ENCODE measurements around the gene RIMBP2.

Gene RIMBP2

GRCh38 chr12:130454296-130454695 lies 261.8 kb downstream of the RIMBP2 start:
- FAIRE-seq: no peak
- DNase-seq (ENCODE audit: insufficient read length, low spot score): no peak

- FAIRE-seq (no peak), DNase-seq (ENCODE audit: insufficient read length, low spot score) (no peak)
These were observed 263.6 kb downstream of the RIMBP2 start for GRCh38 chr12:130452546-130452945.

GRCh38 chr12:130451001-130451930 lies 264.8 kb downstream of the RIMBP2 start:
- no peak for FAIRE-seq

GRCh38 chr12:130449291-130449690 lies 266.8 kb downstream of the RIMBP2 start:
- DNase-seq (ENCODE audit: insufficient read length, low spot score) (no peak), FAIRE-seq (no peak)

More at GRCh38 chr12:130451001-130451930, 264.8 kb downstream of the RIMBP2 start:
- DNase-seq (ENCODE audit: insufficient read length, low spot score): no peak

- DNase-seq (ENCODE audit: insufficient read length, low spot score) (no peak), FAIRE-seq (no peak)
These were observed 267.9 kb downstream of the RIMBP2 start for GRCh38 chr12:130448044-130448821.

- FAIRE-seq (no peak), DNase-seq (ENCODE audit: insufficient read length, low spot score) (no peak)
These were observed 268.5 kb downstream of the RIMBP2 start for GRCh38 chr12:130447655-130447965.

- no peak for FAIRE-seq
These were observed 269.0 kb downstream of the RIMBP2 start for GRCh38 chr12:130446846-130447654.

GRCh38 chr12:130444986-130445385 lies 271.1 kb downstream of the RIMBP2 start:
- FAIRE-seq: no peak
- DNase-seq (ENCODE audit: insufficient read length, low spot score): no peak

More at GRCh38 chr12:130446846-130447654, 269.0 kb downstream of the RIMBP2 start:
- DNase-seq (ENCODE audit: insufficient read length, low spot score): no peak

- FAIRE-seq (no peak), DNase-seq (ENCODE audit: insufficient read length, low spot score) (no peak)
These were observed 272.0 kb downstream of the RIMBP2 start for GRCh38 chr12:130444061-130444460.

GRCh38 chr12:130441771-130442760 lies 274.0 kb downstream of the RIMBP2 start:
- DNase-seq (ENCODE audit: insufficient read length, low spot score) (no peak), FAIRE-seq (no peak)

- FAIRE-seq (no peak), DNase-seq (ENCODE audit: insufficient read length, low spot score) (no peak)
These were observed 275.6 kb downstream of the RIMBP2 start for GRCh38 chr12:130440411-130441080.

GRCh38 chr12:130439250-130439649 lies 276.8 kb downstream of the RIMBP2 start:
- DNase-seq (ENCODE audit: insufficient read length, low spot score) (no peak), FAIRE-seq (peak; percentile 89)

- no peak for DNase-seq (ENCODE audit: insufficient read length, low spot score)
- no peak for FAIRE-seq
These were observed 277.4 kb downstream of the RIMBP2 start for GRCh38 chr12:130438711-130439110.

GRCh38 chr12:130438243-130438620 lies 277.9 kb downstream of the RIMBP2 start:
- no peak for DNase-seq (ENCODE audit: insufficient read length, low spot score)
- FAIRE-seq: no peak

GRCh38 chr12:130437555-130438242 lies 278.4 kb downstream of the RIMBP2 start:
- FAIRE-seq (no peak), DNase-seq (ENCODE audit: insufficient read length, low spot score) (no peak)

GRCh38 chr12:130436741-130437501 lies 279.2 kb downstream of the RIMBP2 start:
- DNase-seq (ENCODE audit: insufficient read length, low spot score) (no peak), FAIRE-seq (no peak)

- DNase-seq (ENCODE audit: insufficient read length, low spot score): no peak
- no peak for FAIRE-seq
These were observed 280.3 kb downstream of the RIMBP2 start for GRCh38 chr12:130435826-130436225.

GRCh38 chr12:130435331-130435730 lies 280.8 kb downstream of the RIMBP2 start:
- FAIRE-seq (no peak), DNase-seq (ENCODE audit: insufficient read length, low spot score) (no peak)
